Psoas muscle (tissue), 8 donors: ENCODE data around the gene CNPY3. TPM values are rescaled to one million over a fixed set of nuclear protein-coding genes. Genes with fewer than 3 reads are reported as not detected.
"Not testable (repeated sequence)": the region's sequence is repeated elsewhere in the genome, so short reads cannot be mapped to it uniquely, and the experiment has no call there.

Source experiments
- ATAC-seq, 4 donors: fragments of 200-7000 bp; cut with Tn5 transposase; one replicate each; pipeline ENCODE4 v1.9.1; 2020; ENCODE audit warnings: moderate library complexity in 3 of 4, mild to moderate bottlenecking in 2 of 4
- DNase-seq, 2 donors: peaks; one replicate each; pipeline ENCODE4 v3.0.0-alpha.2; 2020
- H3K27ac ChIP-seq: fragments of 200-600 bp; one replicate; pipeline ENCODE4 v1.8.0; 2022
- H3K27me3 ChIP-seq, 3 donors: fragments of 200-600 bp in 1 of 3; one replicate each; pipeline versions ENCODE4 v1.6.1 to v1.8.0; 2013 to 2022; ENCODE audit warnings: low read length in 2 of 3, mild to moderate bottlenecking in 2 of 3, moderate library complexity in 1 of 3; ENCODE audit not compliant: insufficient read depth in 3 of 3
- H3K36me3 ChIP-seq, 2 donors: fragments of 200-600 bp in 1 of 2; one replicate each; pipeline versions ENCODE4 v1.6.1 to v1.8.0; 2013 to 2022; ENCODE audit warnings: low read depth in 1 of 2, mild to moderate bottlenecking in 1 of 2, moderate library complexity in 1 of 2; ENCODE audit not compliant: insufficient read depth in 1 of 2
- H3K4me1 ChIP-seq: fragments of 200-600 bp; one replicate; pipeline ENCODE4 v1.8.0; 2022
- H3K4me3 ChIP-seq: fragments of 200-600 bp; one replicate; pipeline ENCODE4 v1.8.0; 2022; ENCODE audit warnings: mild to moderate bottlenecking
- H3K9me3 ChIP-seq: fragments of 200-600 bp; one replicate; pipeline ENCODE4 v1.8.0; 2022
- CTCF ChIP-seq: fragments of 200-600 bp; IDR thresholded peaks from one replicate; pipeline ENCODE4 v1.8.0; 2022; ENCODE audit warnings: antibody characterized with exemption
- WGBS, 3 donors: extraction: QIAGEN DNeasy Blood & Tissue Kit; methylation state at CpG; one replicate each; pipeline versions ENCODE4 v1.1.6 to v1.1.7; 2013; 5-methylcytosine and 5-hydroxymethylcytosine counted together
- intact Hi-C, 2 donors: fragments of 100-400 bp; cut with DNase I; formaldehyde crosslinking; loops; one replicate each; pipeline versions ENCODE4 v1.11.0 to v1.14.2; 2022
- polyA plus RNA-seq, 3 donors: library from polyadenylated mRNA; stranded (reverse); fragments of 200-250 nt; gene quantifications; one replicate each; pipeline ENCODE4 v1.2.3, GENCODE V29; 2013
- total RNA-seq, 4 donors: library from RNA; stranded (reverse); fragmentation: NEBNext Ultra II Directional in 2 of 4; extraction: Animal tissue kit (Norgen Biotek cat#: 25700) in 2 of 4; gene quantifications; one replicate each; pipeline versions ENCODE4 v1.2.1 to v1.2.4, GENCODE V29; 2021 to 2023
- donor health status: healthy with polysubstance abuse.
- donor health status: DM: no; HTN: no; CAD: no; lungs with moderate emphysema.
- donor health status: Bipolar disorder and iron deficiency.
- donor health status: healthy.
- donor health status: DM: yes; HTN: yes; CAD: no.
- donor health status: DM: no; HTN: no; CAD: no.
- donor health status: DM: no; HTN: no; CAD: no.
- donor health status: DM: yes; HTN: yes; CAD: no.

The CNPY3 gene
- total and polyA plus RNA-seq, 7 donors, result 5.7 to 13.7 (median 10.8) TPM

DNA sequence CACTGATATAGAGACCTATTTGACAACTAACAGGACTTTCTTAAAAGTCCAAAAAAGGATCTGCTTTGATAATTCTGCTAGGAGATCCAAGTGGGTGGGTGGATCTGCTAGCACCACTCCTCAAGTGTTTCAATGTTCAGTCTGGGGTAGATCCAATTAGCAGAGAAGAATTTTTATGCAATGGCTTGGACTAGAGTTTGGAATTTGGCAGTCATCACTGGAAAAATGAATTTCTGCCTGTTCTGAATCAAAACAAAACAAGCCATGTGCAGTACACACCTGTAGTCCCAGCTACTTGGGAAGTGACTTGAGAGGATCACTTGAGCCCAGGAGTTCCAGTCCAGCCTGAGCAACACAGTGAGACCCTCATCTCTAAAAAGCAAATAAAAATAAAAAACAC lies 18.7 kb downstream of the CNPY3 start:
- H3K9me3 ChIP-seq, result no peaks in the 10 kb centered on the region
- no peak for DNase-seq
- no peak for ATAC-seq
- intact Hi-C loops, result no loop called here
- peaks cover 0 to 12% of the 10 kb centered on the region in 2 donors for H3K36me3 ChIP-seq
- H3K4me1 ChIP-seq, result no peaks in the 10 kb centered on the region
- no peaks in the 10 kb centered on the region for H3K27me3 ChIP-seq
- H3K27ac ChIP-seq, result no peak overlapping the region
- TF ChIP-seq CTCF, result no peak
- H3K4me3 ChIP-seq, result no peak overlapping the region

DNA sequence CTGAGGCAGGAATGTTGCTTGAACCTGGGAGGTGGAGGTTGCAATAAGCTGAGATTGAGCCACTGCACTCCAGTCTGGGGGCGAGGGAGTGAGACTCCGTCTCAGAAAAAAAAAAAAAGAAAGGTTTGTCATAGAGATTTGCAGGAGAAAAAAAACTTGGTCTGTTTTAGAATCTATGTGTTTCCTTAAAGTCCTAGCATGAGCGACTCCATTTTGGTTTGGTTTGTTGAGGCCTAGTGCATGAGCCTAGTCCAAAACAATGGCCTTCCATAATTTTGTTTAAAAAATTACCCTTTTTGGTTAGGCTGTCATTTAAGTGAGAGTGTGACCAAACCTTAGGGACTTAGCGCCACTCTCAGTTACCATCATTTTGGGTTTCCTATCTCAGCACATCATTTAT lies 23.1 kb downstream of the CNPY3 start:
- DNase-seq (no peak), ATAC-seq (no peak)
- Histone ChIP-seq H3K36me3 (no peaks in the 10 kb centered on the region), H3K9me3 (no peaks in the 10 kb centered on the region), H3K4me1 (no peaks in the 10 kb centered on the region), H3K27ac (no peak overlapping the region), H3K4me3 (no peak overlapping the region), H3K27me3 (no peaks in the 10 kb centered on the region)
- intact Hi-C loops, result no loop called here
- WGBS, 3 donors, result 83 to 93% (median 92%) methylated on average over 4 of the region's 4 CpGs
- no peak for TF ChIP-seq CTCF

DNA sequence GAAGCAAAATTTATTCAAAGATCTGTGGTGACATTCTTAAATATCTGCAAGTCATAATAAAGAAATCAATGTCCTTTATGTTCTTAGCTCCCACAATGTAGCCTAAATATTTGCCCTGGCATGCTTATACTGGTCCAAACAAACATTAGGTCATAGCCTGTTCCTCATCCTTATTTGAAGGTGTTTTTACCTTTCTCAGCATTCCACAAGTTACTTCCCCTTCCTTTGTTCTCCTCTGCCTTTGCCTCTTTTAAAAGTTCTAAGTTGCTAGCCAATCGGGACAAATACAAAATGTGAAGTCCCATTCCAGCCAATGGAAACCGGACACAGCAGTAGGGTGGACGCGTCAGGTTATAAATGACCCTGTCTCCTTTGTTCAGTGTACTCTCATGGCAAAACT lies 25.1 kb downstream of the CNPY3 start:
- 86 to 91% (median 89%) methylated on average over 4 of the region's 4 CpGs for WGBS, 3 donors
- not testable (repeated sequence) for H3K27ac ChIP-seq

DNA sequence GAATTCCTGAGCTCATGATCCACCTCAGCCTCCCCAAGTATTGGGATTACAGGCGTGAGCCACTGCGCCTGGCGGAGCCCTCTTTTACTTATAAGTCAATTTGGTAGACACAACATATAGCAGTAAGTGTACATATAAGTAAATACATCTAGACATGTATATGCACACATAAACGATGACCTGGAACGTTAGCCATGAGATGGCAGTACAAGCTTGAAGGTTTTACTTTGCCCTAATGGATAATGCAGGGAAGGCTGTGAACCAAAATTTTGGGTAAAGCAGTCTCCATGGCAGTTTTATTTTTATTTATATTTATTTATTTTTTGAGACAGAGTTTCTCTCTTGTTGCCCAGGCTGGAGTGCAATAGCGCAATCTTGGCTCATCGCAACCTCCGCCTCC lies 28.8 kb downstream of the CNPY3 start:
- 79 to 86% (median 86%) methylated on average over 8 of the region's 8 CpGs for WGBS, 3 donors
- intact Hi-C loops, result no loop called here
- peaks cover 16% of the 10 kb centered on the region for H3K4me1 ChIP-seq
- DNase-seq (no peak), ATAC-seq (no peak)
- H3K27me3 ChIP-seq, result no peaks in the 10 kb centered on the region
- no peak overlapping the region for H3K27ac ChIP-seq
- peaks cover 0 to 10% of the 10 kb centered on the region in 2 donors for H3K36me3 ChIP-seq
- TF ChIP-seq CTCF, result no peak
- no peaks in the 10 kb centered on the region for H3K9me3 ChIP-seq
- no peak overlapping the region for H3K4me3 ChIP-seq

More for the DNA sequence above, 25.1 kb downstream of the CNPY3 start:
- ATAC-seq, intact Hi-C loops, H3K4me3 ChIP-seq, H3K27me3 ChIP-seq, H3K36me3 ChIP-seq, H3K9me3 ChIP-seq, DNase-seq, H3K4me1 ChIP-seq: not testable (repeated sequence)

- DNase-seq (no peak), ATAC-seq (peak in 3 of 4 donors; percentile 22 to 54 (median 48))
- H3K27ac ChIP-seq, result no peak overlapping the region
- H3K27me3 ChIP-seq, result no peaks in the 10 kb centered on the region
- no peak for TF ChIP-seq CTCF
- peak overlapping the region; percentile 72 for H3K4me3 ChIP-seq
- intact Hi-C loops, result no loop called here
- H3K36me3 ChIP-seq, result peaks cover 2 to 27% of the 10 kb centered on the region in 2 donors
- H3K4me1 ChIP-seq, result peaks cover 16% of the 10 kb centered on the region
- no peaks in the 10 kb centered on the region for H3K9me3 ChIP-seq
- 13 to 22% (median 17%) methylated on average over 13 of the region's 13 CpGs for WGBS, 3 donors
These were observed 30.6 kb downstream of the CNPY3 start for GRCh38 chr6:42959917-42960242.
